Endodermal cell (in vitro differentiated cells): Measurements from ENCODE around the gene KAT7. TPM values are rescaled to one million over a fixed set of nuclear protein-coding genes. Genes with fewer than 3 reads are reported as not detected.
A peak's percentile ranks its signal among the peaks of the same experiment; 100 is the strongest.

Experiments
- DNase-seq: peaks from one replicate; pipeline ENCODE4 v3.0.0-alpha.2; 2017
- H3K27ac ChIP-seq: 2 replicates; pipeline ENCODE4 v1.5.1; 2013; ENCODE audit warnings: mild to moderate bottlenecking, low read depth, low read length, moderate library complexity
- H3K27me3 ChIP-seq: 2 replicates; pipeline ENCODE4 v1.6.1; 2013; ENCODE audit warnings: mild to moderate bottlenecking, low read length, moderate library complexity; ENCODE audit not compliant: insufficient read depth, control insufficient read depth, poor library complexity, severe bottlenecking
- H3K36me3 ChIP-seq: 2 replicates; pipeline ENCODE4 v1.7.0; 2013; ENCODE audit warnings: mild to moderate bottlenecking, low read length, moderate library complexity; ENCODE audit not compliant: control insufficient read depth, insufficient read depth
- H3K4me1 ChIP-seq: one replicate; pipeline ENCODE4 v1.7.0; 2013; ENCODE audit warnings: low read length; ENCODE audit not compliant: control insufficient read depth, insufficient read depth
- H3K4me3 ChIP-seq: 2 replicates; pipeline ENCODE4 v1.5.1; 2013; ENCODE audit warnings: mild to moderate bottlenecking, low read length, moderate library complexity
- H3K9ac ChIP-seq: 2 replicates; pipeline ENCODE4 v1.6.1; 2013; ENCODE audit warnings: mild to moderate bottlenecking, low read length, moderate library complexity; ENCODE audit not compliant: poor library complexity, severe bottlenecking; ENCODE audit errors: extremely low read depth
- H3K9me3 ChIP-seq: 2 replicates; pipeline ENCODE4 v1.6.1; 2013; ENCODE audit warnings: mild to moderate bottlenecking, low read length, moderate library complexity; ENCODE audit not compliant: control insufficient read depth
- H3K27ac Mint-ChIP-seq: 2 replicates; pipeline ENCODE4 v1.8.0; 2020; ENCODE audit warnings: mixed read lengths
- H3K27me3 Mint-ChIP-seq: 2 replicates; pipeline ENCODE4 v1.8.0; 2021; ENCODE audit warnings: mild to moderate bottlenecking, mixed read lengths; ENCODE audit not compliant: insufficient read depth
- H3K36me3 Mint-ChIP-seq: 2 replicates; pipeline ENCODE4 v1.8.0; 2020; ENCODE audit warnings: low read depth, mixed read lengths
- H3K4me1 Mint-ChIP-seq: 2 replicates; pipeline ENCODE4 v1.8.0; 2020; ENCODE audit warnings: mixed read lengths
- H3K4me3 Mint-ChIP-seq: 2 replicates; pipeline ENCODE4 v1.8.0; 2020; ENCODE audit warnings: mild to moderate bottlenecking, moderate library complexity, mixed read lengths
- H3K9me3 Mint-ChIP-seq: 2 replicates; pipeline ENCODE4 v1.8.0; 2020; ENCODE audit warnings: mild to moderate bottlenecking, mixed read lengths
- WGBS, 2 experiments: methylation state at CpG; one replicate each; pipeline versions ENCODE4 v1.1.5 to v1.1.7; 2013; ENCODE audit warnings: missing lambda C conversion rate in 2 of 2, mixed read lengths in 1 of 2; ENCODE audit not compliant: insufficient coverage in 1 of 2, insufficient read length in 1 of 2; 5-methylcytosine and 5-hydroxymethylcytosine counted together
- total RNA-seq, 2 donors: library from RNA; stranded (reverse); fragmentation: NEBNext Ultra II Directional in 1 of 2; extraction: Animal tissue kit (Norgen Biotek cat#: 25700) in 1 of 2; gene quantifications; 2 replicates in 1 of 2; 3 replicates in 1 of 2; pipeline ENCODE4 v1.2.1, GENCODE V29; 2021
- TF ChIP-seq, protein P1 (sequence below): fragments of 200-600 bp; sonication (generic); conservative IDR thresholded peaks from 2 replicates; pipeline ENCODE4 v1.5.0; 2021; ENCODE audit warnings: antibody characterized with exemption, mild to moderate bottlenecking

Gene KAT7
- total RNA-seq, 2 donors from 2014 or later = 77.8 to 80.5 TPM

DNA sequence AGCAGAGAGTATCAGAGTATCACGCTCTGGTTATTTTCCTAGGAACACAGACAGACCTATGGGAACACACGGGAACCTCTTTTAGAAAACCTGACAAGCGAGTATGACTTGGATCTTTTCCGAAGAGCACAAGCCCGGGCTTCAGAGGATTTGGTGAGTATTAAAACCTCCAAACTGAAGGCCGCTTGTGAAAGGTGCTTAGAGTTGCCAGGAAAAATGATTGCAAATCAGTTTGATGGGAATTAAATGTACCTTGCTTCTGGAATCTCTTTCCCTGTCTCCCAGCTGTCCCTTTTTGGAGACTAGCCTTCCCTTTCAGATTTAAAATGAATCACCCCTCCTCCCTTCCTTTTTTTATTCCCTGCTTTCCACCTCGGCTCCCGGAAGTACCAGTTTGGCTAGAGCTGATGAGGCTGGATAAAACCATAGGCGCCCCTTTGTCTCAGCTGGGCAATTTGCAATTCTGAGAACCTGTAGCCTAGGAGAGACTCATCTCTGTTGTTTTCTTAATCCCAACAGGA lies 27.3 kb downstream of the KAT7 start:
- no peaks in the 10 kb centered on the region for H3K27me3 ChIP-seq
- peaks cover 14% of the 10 kb centered on the region for H3K4me1 ChIP-seq
- WGBS, 2 experiments = 32 to 38% methylated on average over 9 of the region's 9 CpGs
- peaks cover 49% of the 10 kb centered on the region for H3K36me3 Mint-ChIP-seq
- peaks cover 51% of the 10 kb centered on the region for H3K4me1 Mint-ChIP-seq
- TF ChIP-seq, protein P1, sequence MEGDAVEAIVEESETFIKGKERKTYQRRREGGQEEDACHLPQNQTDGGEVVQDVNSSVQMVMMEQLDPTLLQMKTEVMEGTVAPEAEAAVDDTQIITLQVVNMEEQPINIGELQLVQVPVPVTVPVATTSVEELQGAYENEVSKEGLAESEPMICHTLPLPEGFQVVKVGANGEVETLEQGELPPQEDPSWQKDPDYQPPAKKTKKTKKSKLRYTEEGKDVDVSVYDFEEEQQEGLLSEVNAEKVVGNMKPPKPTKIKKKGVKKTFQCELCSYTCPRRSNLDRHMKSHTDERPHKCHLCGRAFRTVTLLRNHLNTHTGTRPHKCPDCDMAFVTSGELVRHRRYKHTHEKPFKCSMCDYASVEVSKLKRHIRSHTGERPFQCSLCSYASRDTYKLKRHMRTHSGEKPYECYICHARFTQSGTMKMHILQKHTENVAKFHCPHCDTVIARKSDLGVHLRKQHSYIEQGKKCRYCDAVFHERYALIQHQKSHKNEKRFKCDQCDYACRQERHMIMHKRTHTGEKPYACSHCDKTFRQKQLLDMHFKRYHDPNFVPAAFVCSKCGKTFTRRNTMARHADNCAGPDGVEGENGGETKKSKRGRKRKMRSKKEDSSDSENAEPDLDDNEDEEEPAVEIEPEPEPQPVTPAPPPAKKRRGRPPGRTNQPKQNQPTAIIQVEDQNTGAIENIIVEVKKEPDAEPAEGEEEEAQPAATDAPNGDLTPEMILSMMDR = no peak
- no peaks in the 10 kb centered on the region for H3K27me3 Mint-ChIP-seq
- no peaks in the 10 kb centered on the region for H3K9me3 ChIP-seq
- no peaks in the 10 kb centered on the region for H3K9me3 Mint-ChIP-seq
- H3K9ac ChIP-seq = peak overlapping the region; percentile 6
- peak overlapping the region; percentile 94 for H3K27ac Mint-ChIP-seq
- peak overlapping the region; percentile 43 for H3K4me3 Mint-ChIP-seq
- H3K36me3 ChIP-seq = peaks cover 85% of the 10 kb centered on the region
- H3K4me3 ChIP-seq = peak overlapping the region; percentile 41
- DNase-seq = peak; percentile 89
- peak overlapping the region; percentile 55 for H3K27ac ChIP-seq

DNA sequence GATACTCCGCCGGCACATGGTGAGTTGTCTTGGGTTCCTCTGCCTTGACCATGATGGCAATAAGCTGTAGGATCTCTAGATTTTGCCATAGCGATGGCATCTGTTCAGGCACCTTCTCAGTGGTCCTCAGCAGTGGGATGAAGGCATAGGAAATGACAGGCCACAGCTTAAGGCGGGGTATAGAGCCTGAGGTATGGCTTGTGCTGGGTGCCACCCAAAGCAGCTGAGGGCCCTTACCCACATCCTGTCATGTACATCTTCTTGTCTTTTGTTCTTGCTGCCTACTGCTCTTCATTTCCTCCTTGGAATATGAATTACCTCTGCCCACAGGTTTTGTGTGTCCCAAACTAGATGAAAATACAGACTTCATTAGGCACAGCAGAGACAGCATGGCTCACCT lies 29.5 kb downstream of the KAT7 start:
- Mint-ChIP-seq H3K36me3 (peaks cover 59% of the 10 kb centered on the region), H3K27ac (no peak overlapping the region), H3K9me3 (no peaks in the 10 kb centered on the region), H3K4me1 (peaks cover 58% of the 10 kb centered on the region), H3K4me3 (no peak overlapping the region), H3K27me3 (no peaks in the 10 kb centered on the region)
- WGBS, 2 experiments = 94 to 97% methylated on average over 4 of the region's 4 CpGs
- TF ChIP-seq, protein P1 = no peak
- Histone ChIP-seq H3K4me1 (peaks cover 14% of the 10 kb centered on the region), H3K27ac (no peak overlapping the region), H3K4me3 (no peak overlapping the region), H3K36me3 (peaks cover 91% of the 10 kb centered on the region), H3K9me3 (no peaks in the 10 kb centered on the region), H3K9ac (no peak overlapping the region), H3K27me3 (no peaks in the 10 kb centered on the region)
- DNase-seq = no peak

- 96 to 100% methylated on average over 3 to 5 of the region's 5 CpGs for WGBS, 2 experiments
- Histone ChIP-seq H3K9ac (no peak overlapping the region), H3K4me1 (peaks cover 13% of the 10 kb centered on the region), H3K36me3 (peaks cover 91% of the 10 kb centered on the region), H3K27ac (no peak overlapping the region), H3K4me3 (no peak overlapping the region), H3K27me3 (no peaks in the 10 kb centered on the region), H3K9me3 (no peaks in the 10 kb centered on the region)
- TF ChIP-seq, protein P1 = no peak
- peaks cover 64% of the 10 kb centered on the region for H3K36me3 Mint-ChIP-seq
- H3K9me3 Mint-ChIP-seq = no peaks in the 10 kb centered on the region
- peak overlapping the region; percentile 7 for H3K27ac Mint-ChIP-seq
- H3K27me3 Mint-ChIP-seq = no peaks in the 10 kb centered on the region
- peaks cover 51% of the 10 kb centered on the region for H3K4me1 Mint-ChIP-seq
- no peak for DNase-seq
- no peak overlapping the region for H3K4me3 Mint-ChIP-seq
Measured at GRCh38 chr17:49819138-49819537, 30.7 kb downstream of the KAT7 start.
